ENCODE results near the gene ADAM20. TPM values are rescaled to one million over a fixed set of nuclear protein-coding genes. Genes with fewer than 3 reads are reported as not detected.

The ADAM20 gene
- total and polyA plus RNA-seq, 2 donors (not counting 1 experiment from before 2014, with no cell fraction given): 0.18 to 2.7 TPM

GRCh38 chr14:70563417-70563816, 28.6 kb upstream of the ADAM20 start:
- no peak overlapping the region for H2AFZ ChIP-seq (ENCODE audit: insufficient read depth, low read depth, low read length, poor library complexity, severe bottlenecking)
- intact Hi-C loops (cut with micrococcal nuclease): no loop called here
- Mint-ChIP-seq H3K4me3 (no peak overlapping the region), H3K27me3 (no peaks in the 10 kb centered on the region), H3K9me3 (ENCODE audit: insufficient read depth) (peaks cover 16% of the 10 kb centered on the region), H3K27ac (no peak overlapping the region), H3K4me1 (no peaks in the 10 kb centered on the region)
- H4K20me1 ChIP-seq (ENCODE audit: control insufficient read depth, insufficient read depth, low read length, poor library complexity, severe bottlenecking): peaks cover 12% of the 10 kb centered on the region
- ChIA-PET CTCF (no interaction called here), POLR2A (no interaction called here)
- 100% methylated on average over 4 of the region's 4 CpGs for WGBS (ENCODE audit: insufficient coverage)
- no peak overlapping the region for H3K27ac ChIP-seq (ENCODE audit: low read length in 2 of 2)
- H3K4me1 ChIP-seq (ENCODE audit: control insufficient read depth in 2 of 2, insufficient read depth in 2 of 2, low read length in 2 of 2): no peaks in the 10 kb centered on the region
- no peaks in the 10 kb centered on the region for H3K27me3 ChIP-seq (replicated peaks in 1 of 4; ENCODE audit: control extremely low read depth in 1 of 4, control insufficient read depth in 3 of 4, insufficient read depth in 4 of 4, low read length in 3 of 4)
- no peak for DNase-seq
- peaks cover 7 to 29% (median 15%) of the 10 kb centered on the region in 3 donors for H3K9me3 ChIP-seq (ENCODE audit: control extremely low read depth in 1 of 3, control insufficient read depth in 2 of 3, insufficient read depth in 1 of 3, low read length in 2 of 3)
- ATAC-seq (ENCODE audit: low read depth): no peak
- TF ChIP-seq CTCF (IDR thresholded peaks at IDR 0.05) (no peak), EZH2 (IDR thresholded peaks at IDR 0.05; ENCODE audit: borderline replicate concordance, insufficient read depth, low read depth, low read length, poor library complexity, severe bottlenecking) (no peak)
- H3K79me2 ChIP-seq (ENCODE audit: control insufficient read depth, insufficient read depth, low read length): peaks cover 15% of the 10 kb centered on the region
- H3K9ac ChIP-seq (ENCODE audit: low read length): no peak overlapping the region
- peaks cover 0 to 36% of the 10 kb centered on the region in 2 experiments for H3K36me3 ChIP-seq (replicated peaks in 1 of 2; ENCODE audit: control extremely low read depth in 1 of 2, control insufficient read depth in 1 of 2, extremely low read depth in 1 of 2, insufficient read depth in 2 of 2, low read length in 1 of 2)
- no peak overlapping the region for H3K4me3 ChIP-seq (ENCODE audit: control extremely low read depth in 1 of 5, extremely low read depth in 1 of 5, insufficient read depth in 1 of 5, low read depth in 2 of 5, low read length in 4 of 5)
- H3K4me2 ChIP-seq (replicated peaks; ENCODE audit: low read depth, low read length, poor library complexity, severe bottlenecking): no peak overlapping the region

- Histone ChIP-seq H3K4me1 (ENCODE audit: control insufficient read depth in 2 of 2, insufficient read depth in 2 of 2, low read length in 2 of 2) (no peaks in the 10 kb centered on the region), H3K4me3 (ENCODE audit: control extremely low read depth in 1 of 5, extremely low read depth in 1 of 5, insufficient read depth in 1 of 5, low read depth in 2 of 5, low read length in 4 of 5) (no peak overlapping the region), H3K27me3 (replicated peaks in 1 of 4; ENCODE audit: control extremely low read depth in 1 of 4, control insufficient read depth in 3 of 4, insufficient read depth in 4 of 4, low read length in 3 of 4) (no peaks in the 10 kb centered on the region), H4K20me1 (ENCODE audit: control insufficient read depth, insufficient read depth, low read length, poor library complexity, severe bottlenecking) (no peaks in the 10 kb centered on the region), H3K36me3 (replicated peaks in 1 of 2; ENCODE audit: control extremely low read depth in 1 of 2, control insufficient read depth in 1 of 2, extremely low read depth in 1 of 2, insufficient read depth in 2 of 2, low read length in 1 of 2) (peaks cover 0 to 9% of the 10 kb centered on the region in 2 experiments), H3K27ac (ENCODE audit: low read length in 2 of 2) (no peak overlapping the region), H2AFZ (ENCODE audit: insufficient read depth, low read depth, low read length, poor library complexity, severe bottlenecking) (no peak overlapping the region), H3K79me2 (ENCODE audit: control insufficient read depth, insufficient read depth, low read length) (no peaks in the 10 kb centered on the region), H3K4me2 (replicated peaks; ENCODE audit: low read depth, low read length, poor library complexity, severe bottlenecking) (no peak overlapping the region), H3K9ac (ENCODE audit: low read length) (no peak overlapping the region), H3K9me3 (ENCODE audit: control extremely low read depth in 1 of 3, control insufficient read depth in 2 of 3, insufficient read depth in 1 of 3, low read length in 2 of 3) (peaks cover 6 to 20% (median 14%) of the 10 kb centered on the region in 3 donors)
- Mint-ChIP-seq H3K4me1 (no peaks in the 10 kb centered on the region), H3K4me3 (no peak overlapping the region), H3K27ac (no peak overlapping the region), H3K27me3 (no peaks in the 10 kb centered on the region), H3K9me3 (ENCODE audit: insufficient read depth) (peaks cover 8% of the 10 kb centered on the region)
- ATAC-seq (ENCODE audit: low read depth) (no peak), DNase-seq (no peak)
- CTCF ChIA-PET: no interaction called here
- TF ChIP-seq EZH2 (IDR thresholded peaks at IDR 0.05; ENCODE audit: borderline replicate concordance, insufficient read depth, low read depth, low read length, poor library complexity, severe bottlenecking) (no peak), CTCF (IDR thresholded peaks at IDR 0.05) (no peak)
- POLR2A ChIA-PET: no interaction called here
- intact Hi-C loops (cut with micrococcal nuclease): no loop called here
Observed at GRCh38 chr14:70558356-70558755, 23.6 kb upstream of the ADAM20 start.
